Stimulated activated CD8-positive, alpha-beta memory T cell treated with anti-CD3 and anti-CD28 coated beads, Interleukin-15, amount 100 ng/mL, for 4 hours (primary cell): ENCODE measurements around the gene GPC1.

Experiments
- DNase-seq, 2 donors: peaks; one replicate each; pipeline ENCODE4 v3.0.0-alpha.2; 2020; ENCODE audit warnings: low read depth in 2 of 2

Gene GPC1

GRCh38 chr2:240397542-240397916 lies 37.9 kb upstream of the GPC1 start:
- DNase-seq, result no peak

- no peak for DNase-seq
Observed at GRCh38 chr2:240397924-240398645, 37.4 kb upstream of the GPC1 start.

- no peak for DNase-seq
Observed at GRCh38 chr2:240398661-240399267, 36.7 kb upstream of the GPC1 start.

GRCh38 chr2:240399419-240400324 lies 35.8 kb upstream of the GPC1 start:
- no peak for DNase-seq

- DNase-seq, result no peak
Observed at GRCh38 chr2:240400371-240401161, 34.9 kb upstream of the GPC1 start.

- no peak for DNase-seq
Observed at GRCh38 chr2:240401308-240401707, 34.2 kb upstream of the GPC1 start.

GRCh38 chr2:240401781-240402551 lies 33.5 kb upstream of the GPC1 start:
- no peak for DNase-seq

GRCh38 chr2:240402566-240403272 lies 32.7 kb upstream of the GPC1 start:
- DNase-seq, result no peak

GRCh38 chr2:240403396-240404104 lies 31.9 kb upstream of the GPC1 start:
- DNase-seq, result no peak

- DNase-seq, result no peak
Observed at GRCh38 chr2:240404174-240404852, 31.1 kb upstream of the GPC1 start.

GRCh38 chr2:240405133-240405532 lies 30.3 kb upstream of the GPC1 start:
- DNase-seq, result no peak

- no peak for DNase-seq
Observed at GRCh38 chr2:240405684-240406313, 29.7 kb upstream of the GPC1 start.

GRCh38 chr2:240407090-240407489 lies 28.4 kb upstream of the GPC1 start:
- DNase-seq, result no peak

GRCh38 chr2:240410004-240410403 lies 25.5 kb upstream of the GPC1 start:
- DNase-seq, result no peak

- no peak for DNase-seq
Observed at GRCh38 chr2:240410808-240411207, 24.7 kb upstream of the GPC1 start.

GRCh38 chr2:240411261-240412160 lies 24.0 kb upstream of the GPC1 start:
- no peak for DNase-seq

GRCh38 chr2:240412211-240412861 lies 23.1 kb upstream of the GPC1 start:
- DNase-seq, result no peak
